ENCODE measurements around the gene KCNK3.

DNA sequence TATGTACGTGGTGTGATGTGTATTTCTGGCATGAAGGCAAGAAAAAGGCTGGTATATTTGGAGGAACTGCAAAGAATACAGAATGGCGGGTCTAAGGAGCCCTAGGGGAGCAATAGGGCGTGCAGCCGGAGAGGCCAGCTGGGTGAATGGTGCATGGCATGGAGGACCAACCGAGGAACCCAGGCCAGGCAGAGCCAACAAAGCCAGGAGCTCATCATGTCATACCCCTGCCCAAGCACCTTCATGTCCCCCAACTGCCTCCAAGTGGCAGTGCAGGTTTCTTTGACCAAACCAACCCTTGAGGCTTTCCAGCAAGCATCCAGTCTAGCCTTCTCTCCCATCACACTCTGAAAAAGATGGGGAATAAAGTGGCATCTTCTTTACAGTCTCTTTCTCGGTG lies 8.9 kb upstream of the KCNK3 start:
- TF ChIP-seq EZH2 (IDR thresholded peaks at IDR 0.05; ENCODE audit: low read length), result no peak
- TF ChIP-seq, protein P1, sequence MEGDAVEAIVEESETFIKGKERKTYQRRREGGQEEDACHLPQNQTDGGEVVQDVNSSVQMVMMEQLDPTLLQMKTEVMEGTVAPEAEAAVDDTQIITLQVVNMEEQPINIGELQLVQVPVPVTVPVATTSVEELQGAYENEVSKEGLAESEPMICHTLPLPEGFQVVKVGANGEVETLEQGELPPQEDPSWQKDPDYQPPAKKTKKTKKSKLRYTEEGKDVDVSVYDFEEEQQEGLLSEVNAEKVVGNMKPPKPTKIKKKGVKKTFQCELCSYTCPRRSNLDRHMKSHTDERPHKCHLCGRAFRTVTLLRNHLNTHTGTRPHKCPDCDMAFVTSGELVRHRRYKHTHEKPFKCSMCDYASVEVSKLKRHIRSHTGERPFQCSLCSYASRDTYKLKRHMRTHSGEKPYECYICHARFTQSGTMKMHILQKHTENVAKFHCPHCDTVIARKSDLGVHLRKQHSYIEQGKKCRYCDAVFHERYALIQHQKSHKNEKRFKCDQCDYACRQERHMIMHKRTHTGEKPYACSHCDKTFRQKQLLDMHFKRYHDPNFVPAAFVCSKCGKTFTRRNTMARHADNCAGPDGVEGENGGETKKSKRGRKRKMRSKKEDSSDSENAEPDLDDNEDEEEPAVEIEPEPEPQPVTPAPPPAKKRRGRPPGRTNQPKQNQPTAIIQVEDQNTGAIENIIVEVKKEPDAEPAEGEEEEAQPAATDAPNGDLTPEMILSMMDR (optimal IDR thresholded peaks at IDR 0.05 in 1 of 3, IDR thresholded peaks at IDR 0.05 in 1 of 3, conservative IDR thresholded peaks at IDR 0.05 in 1 of 3; ENCODE audit: extremely low read depth in 1 of 3, insufficient read depth in 2 of 3, low read length in 3 of 3), result no peak
